Measurements from ENCODE around the gene IGSF11.

DNA sequence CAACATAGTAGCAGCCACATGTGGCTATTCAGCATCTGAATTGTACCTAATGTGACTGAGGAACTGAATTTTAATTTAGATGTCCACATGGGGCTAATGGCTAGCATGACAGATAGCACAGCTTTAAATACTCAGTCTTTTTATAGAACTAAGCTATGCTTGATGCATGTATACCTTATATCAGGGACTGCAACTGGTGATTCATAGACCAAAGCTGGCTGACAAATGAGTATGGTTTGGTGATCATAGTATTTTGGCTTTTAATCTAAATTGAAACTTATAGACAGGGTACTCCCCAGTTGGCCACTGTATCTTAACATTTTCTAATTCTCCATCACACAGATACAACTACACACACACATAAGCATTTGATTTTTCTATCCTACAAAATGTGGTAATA lies 83.6 kb downstream of the IGSF11 start:
- TF ChIP-seq, protein P1, sequence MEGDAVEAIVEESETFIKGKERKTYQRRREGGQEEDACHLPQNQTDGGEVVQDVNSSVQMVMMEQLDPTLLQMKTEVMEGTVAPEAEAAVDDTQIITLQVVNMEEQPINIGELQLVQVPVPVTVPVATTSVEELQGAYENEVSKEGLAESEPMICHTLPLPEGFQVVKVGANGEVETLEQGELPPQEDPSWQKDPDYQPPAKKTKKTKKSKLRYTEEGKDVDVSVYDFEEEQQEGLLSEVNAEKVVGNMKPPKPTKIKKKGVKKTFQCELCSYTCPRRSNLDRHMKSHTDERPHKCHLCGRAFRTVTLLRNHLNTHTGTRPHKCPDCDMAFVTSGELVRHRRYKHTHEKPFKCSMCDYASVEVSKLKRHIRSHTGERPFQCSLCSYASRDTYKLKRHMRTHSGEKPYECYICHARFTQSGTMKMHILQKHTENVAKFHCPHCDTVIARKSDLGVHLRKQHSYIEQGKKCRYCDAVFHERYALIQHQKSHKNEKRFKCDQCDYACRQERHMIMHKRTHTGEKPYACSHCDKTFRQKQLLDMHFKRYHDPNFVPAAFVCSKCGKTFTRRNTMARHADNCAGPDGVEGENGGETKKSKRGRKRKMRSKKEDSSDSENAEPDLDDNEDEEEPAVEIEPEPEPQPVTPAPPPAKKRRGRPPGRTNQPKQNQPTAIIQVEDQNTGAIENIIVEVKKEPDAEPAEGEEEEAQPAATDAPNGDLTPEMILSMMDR (IDR thresholded peaks at IDR 0.05): no peak
- TF ChIP-seq POLR2A (IDR thresholded peaks at IDR 0.05): no peak
